NCI-H2196 (cell line): Measurements from ENCODE around the gene S100P.
"Not testable (repeated sequence)": the region's sequence is repeated elsewhere in the genome, so short reads cannot be mapped to it uniquely, and the experiment has no call there.

Experiments used
- DNase-seq: peaks from one replicate; lab custom pipeline; 2025; ENCODE audit not compliant: unreplicated experiment; lab: John Stamatoyannopoulos, UW

Gene S100P

DNA sequence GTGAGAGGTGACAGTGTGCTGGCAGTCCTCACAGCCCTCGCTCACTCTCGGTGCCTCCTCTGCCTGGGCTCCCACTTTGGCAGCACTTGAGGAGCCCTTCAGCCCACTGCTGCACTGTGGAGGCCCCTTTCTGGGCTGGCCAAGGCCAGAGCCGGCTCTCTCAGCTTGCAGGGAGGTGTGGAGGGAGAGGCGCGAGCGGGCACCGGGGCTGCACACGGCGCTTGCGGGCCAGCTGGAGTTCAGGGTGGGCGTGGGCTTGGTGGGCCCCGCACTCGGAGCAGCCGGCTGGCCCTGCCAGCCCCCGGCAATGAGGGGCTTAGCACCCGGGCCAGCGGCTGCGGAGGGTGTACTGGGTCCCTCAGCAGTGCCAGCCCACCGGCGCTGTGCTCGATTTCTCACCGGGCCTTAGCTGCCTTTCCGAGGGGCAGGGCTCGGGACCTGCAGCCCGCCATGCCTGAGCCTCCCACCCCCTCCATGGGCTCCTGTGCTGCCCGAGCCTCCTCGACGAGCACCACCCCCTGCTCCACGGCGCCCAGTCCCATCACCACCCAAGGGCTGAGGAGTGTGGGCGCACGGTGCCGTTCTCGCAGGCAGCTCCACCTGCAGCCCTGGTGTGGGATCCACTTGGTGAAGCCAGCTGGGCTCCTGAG, 21.0 kb upstream of the S100P start:
- not testable (repeated sequence) for DNase-seq

DNA sequence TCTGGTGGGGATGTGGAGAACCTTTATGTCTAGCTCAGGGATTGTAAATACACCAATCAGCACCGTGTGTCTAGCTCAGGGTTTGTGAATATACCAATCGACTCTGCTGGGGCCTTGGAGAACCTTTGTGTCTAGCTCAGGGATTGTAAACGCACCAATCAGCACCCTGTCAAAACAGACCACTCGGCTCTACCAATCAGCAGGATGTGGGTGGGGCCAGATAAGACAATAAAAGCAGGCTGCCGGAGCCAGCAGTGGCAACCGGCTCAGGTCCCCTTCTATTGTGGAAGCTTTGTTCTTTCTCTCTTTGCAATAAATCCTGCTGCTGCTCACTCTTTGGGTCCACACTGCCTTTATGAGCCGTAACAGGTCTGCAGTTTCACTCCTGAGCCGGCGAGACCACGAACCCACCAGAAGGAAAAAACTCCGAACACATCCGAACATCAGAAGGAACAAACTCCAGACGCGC, 20.5 kb upstream of the S100P start:
- peak; percentile 44 for DNase-seq

DNA sequence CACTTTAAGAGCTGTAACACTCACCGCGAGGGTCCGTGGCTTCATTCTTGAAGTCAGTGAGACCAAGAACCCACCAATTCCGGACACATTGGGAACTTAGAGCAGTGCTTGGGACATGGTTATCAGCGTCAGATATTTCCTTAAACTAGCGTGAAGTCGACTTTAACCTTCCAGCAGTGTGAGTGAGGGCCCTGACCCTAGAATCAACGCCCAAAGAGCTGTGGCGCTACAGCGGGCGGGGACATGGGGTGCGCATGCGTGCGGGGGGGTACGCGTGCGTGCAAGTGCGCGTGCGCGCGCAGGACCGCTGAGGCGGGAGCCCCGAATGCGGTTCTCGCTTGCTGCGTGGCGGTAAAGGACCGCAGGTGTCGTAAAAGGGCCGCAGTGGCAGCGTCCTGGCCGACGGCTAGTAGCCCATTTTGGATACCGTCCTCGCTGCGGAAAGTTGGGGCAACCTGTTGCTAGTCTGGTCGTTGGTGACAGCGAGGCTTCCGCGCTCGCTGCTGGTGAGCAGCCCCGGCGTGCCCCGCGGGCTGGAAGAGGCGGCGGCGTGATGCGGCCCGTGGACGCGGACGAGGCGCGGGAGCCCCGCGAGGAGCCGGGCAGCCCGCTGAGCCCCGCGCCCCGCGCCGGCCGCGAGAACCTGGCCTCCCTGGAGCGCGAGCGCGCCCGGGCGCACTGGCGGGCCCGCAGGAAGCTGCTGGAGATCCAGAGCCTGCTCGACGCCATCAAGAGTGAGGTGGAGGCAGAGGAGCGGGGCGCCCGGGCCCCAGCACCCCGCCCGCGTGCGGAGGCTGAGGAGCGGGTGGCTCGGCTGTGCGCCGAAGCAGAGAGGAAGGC, 19.8 kb upstream of the S100P start:
- peak; percentile 100 for DNase-seq

DNA sequence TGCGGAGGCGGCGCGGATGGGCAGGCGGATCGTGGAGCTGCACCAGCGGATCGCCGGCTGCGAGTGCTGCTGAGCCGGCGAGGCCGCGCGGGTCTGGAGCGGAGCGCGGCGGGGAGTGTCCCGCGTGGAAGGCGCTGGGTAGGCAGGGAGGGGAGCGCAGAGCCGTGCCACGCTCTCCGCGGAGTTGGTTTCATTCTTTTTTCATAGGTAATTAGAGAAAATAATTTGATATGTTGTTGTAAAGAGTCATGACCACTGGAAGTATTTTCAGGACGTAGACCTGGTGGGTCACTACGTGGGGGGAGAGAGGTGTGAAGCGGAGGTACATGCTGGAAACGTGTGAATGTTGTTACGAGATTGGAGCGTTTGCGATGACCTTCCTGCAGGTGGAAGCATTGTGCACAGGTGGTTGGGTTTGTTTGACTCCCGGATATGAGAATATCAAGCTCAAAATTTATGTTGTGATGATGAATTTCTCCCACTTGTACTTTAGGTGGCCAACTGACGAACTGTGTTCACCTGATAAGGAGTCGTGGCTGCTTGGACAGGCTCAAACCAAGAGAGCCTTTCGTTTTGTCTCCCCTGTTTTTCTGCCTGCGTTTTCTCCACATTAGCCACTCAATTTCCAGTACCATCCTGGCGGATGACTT, 19.1 kb upstream of the S100P start:
- DNase-seq, result peak; percentile 73

DNA sequence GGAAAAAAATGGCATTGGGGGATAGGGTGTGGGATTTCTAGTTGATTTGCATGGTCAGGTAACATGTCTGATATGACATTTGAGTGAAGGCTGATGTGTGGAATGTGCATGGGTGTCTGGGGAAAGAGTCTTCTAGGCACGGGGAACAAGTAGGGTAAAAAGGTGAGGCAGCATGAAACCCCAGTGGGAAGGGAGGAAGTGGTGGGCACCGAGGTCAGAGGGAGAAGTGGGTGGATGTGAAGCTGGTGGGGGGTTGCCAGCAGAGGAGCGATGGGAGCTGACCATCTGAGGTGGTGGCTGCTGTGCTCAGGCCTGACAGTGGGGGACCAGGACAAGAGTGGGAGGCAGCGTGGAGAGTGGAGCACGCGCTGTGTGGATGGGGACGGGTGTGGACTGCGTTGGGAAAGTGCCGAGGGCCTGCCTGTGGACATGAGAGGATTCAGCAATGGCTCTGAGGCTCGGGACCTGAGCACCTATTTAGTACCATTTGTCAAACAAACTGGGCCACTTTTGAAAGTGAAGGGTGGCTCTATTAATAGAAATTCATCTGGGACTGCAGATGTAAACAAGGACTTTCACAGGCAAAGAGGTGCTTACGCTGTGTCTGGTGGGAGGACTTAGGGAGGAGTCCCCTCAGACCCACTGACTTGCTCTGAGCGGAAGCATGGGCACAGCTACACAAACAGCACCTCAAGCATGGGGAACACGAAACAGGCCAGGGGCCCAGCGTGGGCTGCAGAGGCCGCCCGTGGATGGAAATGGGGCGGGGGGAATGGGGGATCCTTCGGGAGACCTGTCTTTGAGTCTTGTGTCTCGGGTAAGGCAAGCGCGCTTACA, 16.7 kb upstream of the S100P start:
- no peak for DNase-seq

DNA sequence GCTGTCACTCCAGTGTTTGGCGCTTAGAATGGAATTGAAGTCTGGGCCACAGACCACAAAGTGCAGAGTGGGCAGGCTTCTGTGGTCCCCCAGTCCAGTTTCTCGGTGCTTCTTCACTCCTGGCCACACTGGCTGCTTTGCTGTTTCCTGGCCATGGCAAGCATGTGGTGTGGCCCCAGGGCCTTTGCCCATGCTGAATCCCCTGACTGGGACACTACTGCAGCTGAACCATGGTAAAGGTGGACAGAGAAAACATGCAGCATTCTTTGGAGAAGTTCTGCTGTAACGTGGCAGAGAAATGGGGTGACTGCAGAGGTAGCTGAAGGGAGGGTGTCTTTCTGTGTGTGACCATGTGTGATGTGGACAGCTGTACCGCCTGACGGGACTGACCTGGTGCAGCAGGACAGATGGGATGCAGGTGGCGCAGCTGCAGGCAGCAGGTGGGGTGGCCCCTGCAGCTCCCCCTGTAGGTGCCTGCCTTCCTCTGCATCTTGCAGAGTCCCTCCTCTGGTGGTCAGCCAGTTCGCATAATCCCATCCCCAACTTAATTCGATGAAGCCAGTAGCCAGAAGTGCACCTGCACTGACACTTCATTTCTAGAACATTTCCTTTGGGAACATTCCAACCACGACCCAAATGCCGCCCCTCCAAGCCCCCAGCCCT, 13.2 kb upstream of the S100P start:
- no peak for DNase-seq

DNA sequence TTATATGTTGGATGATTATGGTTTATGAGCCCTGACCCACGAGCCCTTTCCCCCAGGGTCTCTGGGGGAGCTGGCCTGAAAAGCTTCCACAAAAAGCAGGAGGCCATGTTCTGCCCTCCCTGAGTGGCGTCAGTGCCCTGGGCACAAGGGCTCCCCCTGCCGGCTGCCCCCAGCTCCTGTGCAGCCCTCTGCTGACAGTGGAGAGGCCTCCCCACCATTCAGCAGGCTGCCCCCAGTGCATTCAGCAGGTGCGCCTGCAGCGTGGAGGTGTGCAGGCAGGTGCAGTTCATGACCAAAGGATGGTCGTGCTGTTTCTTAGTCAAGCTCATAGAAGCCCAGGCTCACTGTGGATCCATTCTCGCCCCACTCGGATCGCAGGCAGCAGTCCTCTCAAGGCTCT, 12.5 kb upstream of the S100P start:
- DNase-seq, result no peak

DNA sequence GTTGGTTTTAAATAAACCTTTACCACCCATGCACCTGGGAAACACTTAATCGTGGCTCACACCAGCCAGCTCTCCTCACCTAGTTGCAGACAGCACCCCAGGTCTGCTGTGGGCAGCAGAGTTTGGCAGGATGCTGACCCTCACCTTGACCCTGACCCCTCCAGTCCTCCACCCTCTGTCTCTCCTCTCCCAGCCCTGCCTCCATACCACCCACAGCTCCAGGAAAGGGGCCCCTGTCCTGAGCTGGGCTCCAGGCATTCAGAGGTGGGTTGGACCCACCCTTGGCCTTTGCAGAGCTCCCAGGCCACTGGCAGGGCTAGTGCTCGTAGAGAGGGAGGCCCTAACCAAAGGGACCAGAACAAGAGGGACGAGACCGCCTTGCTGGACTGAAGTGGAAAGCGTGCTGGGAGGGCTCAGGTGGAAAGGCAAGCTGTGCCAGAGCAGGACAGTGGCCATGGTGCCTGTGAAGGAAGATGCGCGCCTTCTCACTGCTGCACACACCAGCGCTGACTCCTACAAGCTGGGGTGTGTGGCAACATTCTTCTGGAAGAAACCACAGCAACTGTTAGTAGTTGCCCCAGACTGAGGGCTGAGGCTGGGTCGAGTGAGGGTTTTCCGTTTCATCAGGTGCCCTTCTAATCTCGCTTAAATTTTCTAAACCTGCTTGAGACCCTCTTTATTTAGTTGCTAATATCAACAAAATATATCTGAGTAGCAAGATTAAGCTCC, 10.7 kb upstream of the S100P start:
- DNase-seq, result no peak

DNA sequence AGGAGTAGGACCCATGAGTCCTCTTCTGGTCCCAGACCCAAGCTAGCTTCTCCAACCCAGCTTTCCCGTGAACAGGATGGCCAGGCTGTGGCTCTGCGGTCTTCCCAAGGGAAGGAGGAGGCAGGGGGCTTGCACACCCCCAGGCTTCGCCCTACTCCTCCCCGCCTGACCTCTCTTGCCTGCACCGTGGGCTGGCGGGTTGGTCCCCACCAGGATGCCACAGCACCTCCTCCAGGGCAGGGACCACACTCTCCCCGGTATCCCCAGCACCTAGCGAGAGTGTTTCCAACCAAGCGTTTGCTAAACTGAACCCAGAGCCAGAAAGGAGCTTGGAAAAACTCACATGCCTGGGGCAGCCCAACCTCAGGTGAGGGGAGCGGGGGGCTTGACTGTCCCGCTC, 9.0 kb upstream of the S100P start:
- DNase-seq, result no peak

DNA sequence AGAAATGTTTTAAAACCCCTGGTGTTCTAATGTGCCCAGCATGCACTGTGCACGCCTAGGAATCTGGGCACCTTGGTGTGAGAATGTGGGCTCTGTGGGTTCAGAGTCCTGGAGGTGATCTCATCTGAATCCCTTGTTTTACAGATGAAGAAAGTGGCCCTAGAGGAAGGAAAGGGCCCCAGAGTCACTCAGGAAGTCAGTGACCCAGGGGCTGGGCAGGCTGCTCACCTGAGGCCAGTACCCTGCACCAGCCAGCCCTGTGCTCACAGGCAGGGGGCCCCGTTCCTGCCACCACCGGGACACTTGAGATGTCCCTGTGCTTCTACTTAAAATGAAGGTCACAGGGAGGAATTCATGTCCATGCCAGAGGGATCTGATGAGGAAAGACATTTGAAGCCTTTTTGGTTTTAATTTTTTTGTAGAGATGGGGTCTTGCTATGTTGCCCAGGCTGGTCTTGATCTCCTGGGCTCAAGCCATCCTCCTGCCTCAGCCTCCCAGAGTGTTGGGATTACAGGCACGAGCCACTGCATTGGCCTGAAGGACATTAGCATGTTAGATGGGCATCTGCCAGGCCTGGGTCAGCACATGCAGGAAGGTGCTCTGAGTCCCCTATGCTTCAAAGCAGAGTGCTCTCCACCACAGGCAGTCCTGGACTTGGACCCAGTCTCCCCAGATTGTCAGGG, 7.4 kb upstream of the S100P start:
- no peak for DNase-seq

DNA sequence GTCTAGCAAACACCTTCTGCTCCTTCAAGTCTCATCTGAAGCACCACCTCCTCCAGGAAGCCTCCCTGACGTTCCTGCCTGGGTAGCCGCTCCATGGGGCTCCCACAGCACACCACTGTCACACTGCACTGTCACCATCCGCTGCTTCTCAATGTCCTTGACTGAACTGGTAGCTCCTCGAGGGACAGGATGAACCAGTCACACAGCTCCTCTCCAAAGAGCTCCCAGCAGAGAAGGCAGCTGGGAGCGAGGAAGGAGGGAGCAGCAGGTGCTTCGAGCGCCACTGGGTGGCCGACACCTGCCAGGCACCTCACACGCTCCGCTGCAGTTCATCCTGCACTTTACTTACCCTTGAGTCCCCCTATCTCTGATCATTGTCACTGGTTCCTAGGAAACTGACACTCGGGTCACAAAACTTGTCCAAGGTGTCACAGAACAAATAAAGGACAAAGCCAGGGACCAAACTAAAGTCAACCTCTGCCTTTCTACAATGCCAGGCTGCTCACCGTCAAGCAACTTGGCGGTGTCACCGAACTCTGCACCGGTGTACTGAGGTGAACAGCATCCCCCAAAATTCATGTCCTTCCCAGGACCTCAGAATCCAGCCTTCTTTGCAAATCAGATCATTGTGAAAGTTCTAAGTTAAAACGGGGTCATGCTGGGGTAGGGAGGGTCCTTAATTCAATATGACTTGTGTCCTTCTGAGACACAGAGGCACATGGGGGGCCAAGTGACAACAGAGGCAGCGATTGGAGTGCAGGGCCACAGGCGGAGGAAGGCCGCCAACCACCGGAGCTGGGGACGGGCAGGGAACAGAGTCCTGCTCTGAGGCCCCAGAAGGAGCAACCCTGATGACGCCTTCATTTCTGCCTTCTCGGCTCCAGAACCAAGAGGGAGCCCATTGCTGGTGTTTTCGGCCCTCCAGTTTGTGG, 5.5 kb upstream of the S100P start:
- DNase-seq, result peak; percentile 35

DNA sequence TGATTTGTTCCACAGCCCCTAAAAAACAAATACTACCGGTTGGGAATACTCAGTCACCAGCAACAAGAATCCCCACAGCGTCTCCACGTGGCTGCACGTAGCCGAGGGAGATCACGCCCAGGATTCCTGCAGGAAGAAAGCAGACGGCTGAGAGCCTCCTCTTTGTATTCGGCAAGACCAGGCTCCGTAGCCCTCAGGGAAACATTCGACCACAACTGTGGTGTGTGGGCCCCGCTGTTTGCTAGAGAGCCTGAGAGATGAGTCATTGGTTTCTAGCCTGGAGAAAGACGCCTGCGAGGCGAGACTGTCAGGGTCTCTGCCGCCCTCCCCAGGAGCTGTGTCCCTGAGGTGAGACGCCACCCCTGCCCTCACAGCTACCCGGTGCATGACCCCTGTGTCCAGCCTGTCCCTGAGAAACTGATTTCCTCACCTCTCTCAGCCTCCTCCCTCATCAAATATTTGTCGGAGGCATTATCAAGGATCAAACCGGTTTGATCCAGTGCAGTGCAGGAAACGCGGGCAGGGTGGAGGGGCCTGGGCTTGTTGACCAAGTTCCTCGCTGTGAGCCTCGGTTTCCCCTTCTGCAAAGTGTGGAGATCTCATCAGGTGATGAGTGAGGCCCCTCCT, 4.7 kb upstream of the S100P start:
- no peak for DNase-seq

DNA sequence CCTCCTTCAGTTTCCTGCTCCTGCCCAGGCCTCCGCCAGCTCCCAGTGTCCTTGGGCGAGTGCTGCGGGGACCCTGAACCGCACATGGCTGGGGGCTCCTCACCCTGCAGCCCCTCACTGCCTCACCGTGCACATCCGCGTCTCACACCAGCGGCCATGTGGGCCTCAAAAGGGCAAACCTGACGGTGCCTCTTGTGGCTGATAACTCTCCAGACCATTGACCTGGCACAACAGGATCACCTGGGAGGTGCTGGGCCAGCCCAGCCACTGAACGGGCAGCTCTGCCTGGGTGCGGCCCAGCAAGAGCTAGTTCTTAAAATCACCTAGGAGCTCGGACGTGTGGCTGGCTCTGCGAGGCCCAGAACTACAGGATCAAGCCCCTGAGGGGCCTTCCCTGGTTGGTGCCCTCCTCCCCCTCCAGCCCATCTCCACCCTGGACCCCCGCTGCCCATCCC, 4.1 kb upstream of the S100P start:
- no peak for DNase-seq

DNA sequence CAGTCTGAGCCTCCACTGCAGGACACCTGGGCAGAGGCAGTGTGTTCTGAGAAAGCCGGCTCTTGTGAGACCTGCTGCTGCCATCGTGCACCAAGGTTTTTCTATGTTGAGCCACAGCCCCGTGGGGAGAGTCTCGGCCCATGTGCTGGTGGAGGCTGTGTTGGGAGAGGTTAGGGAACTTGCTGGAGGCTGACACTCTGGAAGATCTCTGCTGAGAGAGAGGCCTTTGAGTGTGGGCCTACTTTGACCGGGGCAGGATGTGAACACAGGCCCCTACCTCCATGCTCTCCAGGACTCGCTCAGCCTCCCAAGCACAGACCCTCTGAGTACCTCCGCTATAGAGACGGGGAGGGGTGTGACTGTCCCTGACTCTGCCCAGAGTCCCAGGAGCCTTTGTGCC, 1.3 kb upstream of the S100P start:
- DNase-seq, result no peak

DNA sequence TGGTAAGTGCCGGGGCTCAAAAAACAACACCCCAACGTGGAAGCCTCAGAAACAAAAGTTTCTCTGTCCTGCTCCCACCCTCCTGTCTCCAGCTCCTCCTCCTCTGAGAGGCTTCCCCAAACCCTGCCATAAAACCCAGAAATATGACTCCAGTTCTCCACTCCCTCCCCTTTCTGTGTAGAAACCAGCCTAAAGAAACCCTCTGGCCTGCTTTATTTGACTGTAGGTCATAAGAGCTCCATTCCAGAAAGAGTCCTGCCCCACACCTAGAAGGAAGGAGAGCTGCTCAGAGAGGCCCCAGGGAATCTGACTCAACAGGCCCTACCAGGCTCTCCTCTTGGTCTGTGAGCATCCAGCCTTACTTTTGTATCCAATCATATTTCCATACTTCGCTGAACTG, 872 bp upstream of the S100P start:
- no peak for DNase-seq

DNA sequence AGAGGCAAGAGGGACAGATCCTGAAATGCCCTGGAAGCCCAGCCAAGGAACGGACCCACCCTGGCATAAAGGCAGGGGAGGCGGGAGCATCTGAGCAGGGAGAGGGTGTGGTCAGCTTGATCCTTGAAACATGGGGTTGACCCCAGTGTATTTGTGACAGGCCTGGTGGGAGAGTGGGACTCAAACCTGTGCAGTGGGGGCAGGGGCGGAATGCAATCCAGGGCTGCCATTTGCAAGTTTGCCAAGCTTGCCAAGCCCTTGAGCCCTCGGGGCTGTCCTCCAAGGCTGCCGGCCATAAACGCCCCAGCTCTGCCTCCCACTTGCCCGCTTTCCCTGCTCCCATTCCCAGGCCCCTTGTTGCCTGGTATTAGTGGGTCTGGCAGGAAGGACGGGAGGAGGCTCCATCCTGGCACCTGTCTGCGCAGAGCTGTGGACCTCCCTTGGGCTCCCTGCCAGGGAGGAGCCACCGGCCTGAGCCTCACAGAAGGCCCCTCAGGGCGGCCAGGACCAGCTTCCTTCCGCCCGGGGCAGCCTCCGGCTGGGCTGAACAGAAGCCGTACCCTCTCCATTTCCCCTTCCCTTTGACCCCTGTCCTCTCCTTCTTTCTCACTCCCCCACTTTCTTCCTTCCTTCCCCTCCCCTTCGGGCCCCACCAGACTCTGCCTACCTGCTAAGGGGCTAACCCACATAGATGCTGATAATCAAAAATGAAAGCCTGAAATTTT, 661 bp downstream of the S100P start:
- DNase-seq, result no peak
